GM19452 (cell line): Measurements from ENCODE around the gene MEGF8.

ENCODE experiments used
- ATAC-seq: cut with Tn5 transposase; IDR thresholded peaks from one replicate; pipeline ENCODE4 v1.9.1; 2021; ENCODE audit not compliant: unreplicated experiment

The MEGF8 gene

DNA sequence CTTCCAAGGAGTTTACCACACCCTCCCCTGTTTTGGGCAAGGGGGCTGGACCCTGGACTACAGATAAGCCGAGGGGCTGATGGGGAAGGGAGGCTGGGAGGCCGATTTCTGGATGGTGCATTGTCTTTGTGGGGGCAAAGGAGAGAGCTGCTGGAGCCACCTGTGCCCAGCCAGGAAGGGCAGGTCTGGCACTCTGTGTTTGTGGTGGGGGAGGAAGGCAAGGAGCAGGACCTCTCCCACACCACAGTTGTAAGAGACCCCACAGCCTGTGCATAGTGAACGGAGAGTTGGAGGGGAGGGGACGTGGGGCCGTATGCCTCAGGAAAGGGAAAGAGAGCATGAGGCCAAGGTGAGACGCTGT is 39.5 kb upstream of the MEGF8 start:
- no peak for ATAC-seq

DNA sequence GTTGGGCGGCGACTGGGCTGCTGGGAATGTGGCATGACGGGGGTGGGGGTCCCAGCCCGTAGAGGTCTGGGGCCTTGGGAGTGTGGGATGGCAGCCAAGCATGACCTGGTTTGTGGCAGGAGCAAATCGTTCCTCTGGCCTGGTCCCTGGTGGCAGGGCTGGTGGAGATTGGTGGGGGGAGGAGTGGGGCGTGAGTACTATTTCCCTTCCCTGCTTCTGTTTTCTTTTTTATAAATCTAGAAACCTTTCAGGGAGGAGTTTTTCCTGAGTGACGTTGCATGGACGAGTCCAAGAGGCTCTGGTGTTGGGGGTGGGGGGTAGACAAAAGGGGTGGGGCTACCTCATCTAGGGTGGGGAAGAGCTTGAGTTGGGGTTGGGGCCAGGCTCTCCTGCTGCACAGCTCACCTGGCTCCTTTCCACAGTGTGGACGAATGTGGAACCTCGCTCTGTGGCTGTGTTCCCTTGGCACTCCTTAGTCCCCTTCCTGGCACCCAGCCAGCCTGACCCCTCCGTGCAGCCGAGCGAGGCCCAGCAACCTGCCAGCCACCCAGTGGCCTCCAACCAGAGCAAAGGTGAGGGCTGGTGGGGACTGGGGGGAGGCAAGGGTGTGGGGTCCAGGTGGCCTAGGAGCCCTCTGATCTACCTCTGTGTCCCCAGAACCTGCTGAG is 39.0 kb upstream of the MEGF8 start:
- ATAC-seq = no peak

DNA sequence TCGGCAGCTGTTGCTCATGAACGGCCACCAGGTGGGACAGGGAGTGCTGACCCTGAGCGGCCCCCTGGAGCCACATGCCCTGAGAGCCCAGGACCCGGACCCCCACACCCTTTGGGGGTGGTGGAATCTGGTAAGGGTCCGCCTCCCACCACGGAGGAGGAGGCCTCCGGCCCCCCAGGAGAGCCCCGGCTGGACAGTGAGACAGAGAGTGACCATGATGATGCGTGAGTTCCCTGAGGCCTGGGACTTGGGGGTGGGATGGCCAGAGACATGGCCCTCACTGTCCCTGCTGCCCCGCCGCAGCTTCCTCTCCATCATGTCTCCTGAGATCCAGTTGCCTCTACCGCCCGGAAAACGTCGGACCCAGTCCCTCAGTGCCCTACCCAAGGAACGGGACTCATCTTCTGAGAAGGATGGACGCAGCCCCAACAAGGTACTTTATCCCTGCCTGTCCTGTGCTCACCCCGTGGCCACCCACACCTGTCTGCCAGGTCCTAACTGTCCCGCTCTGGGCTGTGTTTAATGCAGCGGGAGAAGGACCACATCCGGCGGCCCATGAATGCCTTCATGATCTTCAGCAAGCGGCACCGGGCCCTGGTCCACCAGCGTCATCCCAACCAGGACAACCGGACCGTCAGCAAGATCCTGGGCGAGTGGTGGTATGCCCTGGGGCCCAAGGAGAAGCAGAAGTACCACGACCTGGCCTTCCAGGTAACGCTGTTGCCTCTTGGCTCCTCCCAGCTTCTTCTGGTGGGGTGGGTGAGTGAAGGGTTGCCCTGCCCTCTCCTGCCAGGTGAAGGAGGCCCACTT is 38.2 kb upstream of the MEGF8 start:
- no peak for ATAC-seq

- ATAC-seq = no peak
Measured at GRCh38 chr19:42287827-42288107, 37.7 kb upstream of the MEGF8 start.

GRCh38 chr19:42288387-42288786 is 37.0 kb upstream of the MEGF8 start:
- ATAC-seq = no peak

DNA sequence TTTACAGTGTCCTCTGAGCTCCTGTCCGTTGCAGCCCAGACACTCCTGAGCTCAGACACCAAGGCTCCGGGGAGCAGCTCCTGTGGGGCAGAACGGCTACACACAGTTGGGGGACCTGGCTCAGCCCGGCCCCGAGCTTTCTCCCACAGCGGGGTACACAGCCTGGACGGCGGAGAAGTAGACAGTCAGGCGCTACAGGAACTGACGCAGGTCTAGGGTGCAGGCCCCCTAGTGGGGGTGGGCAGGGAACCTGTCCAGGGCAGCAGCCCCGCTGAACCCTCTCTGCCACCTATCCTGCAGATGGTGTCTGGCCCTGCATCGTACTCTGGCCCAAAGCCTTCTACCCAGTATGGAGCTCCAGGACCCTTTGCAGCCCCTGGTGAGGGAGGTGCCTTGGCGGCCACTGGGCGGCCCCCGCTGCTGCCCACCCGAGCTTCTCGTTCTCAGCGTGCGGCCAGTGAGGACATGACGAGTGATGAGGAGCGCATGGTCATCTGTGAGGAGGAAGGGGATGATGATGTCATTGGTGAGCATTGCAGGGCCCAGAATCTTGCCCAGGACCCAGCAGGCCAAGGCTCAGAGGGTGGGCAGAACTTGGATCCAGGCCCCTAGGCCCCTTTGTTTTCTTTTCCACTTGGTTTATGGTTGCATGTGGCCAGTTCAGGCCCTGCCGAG is 36.4 kb upstream of the MEGF8 start:
- ATAC-seq = no peak

DNA sequence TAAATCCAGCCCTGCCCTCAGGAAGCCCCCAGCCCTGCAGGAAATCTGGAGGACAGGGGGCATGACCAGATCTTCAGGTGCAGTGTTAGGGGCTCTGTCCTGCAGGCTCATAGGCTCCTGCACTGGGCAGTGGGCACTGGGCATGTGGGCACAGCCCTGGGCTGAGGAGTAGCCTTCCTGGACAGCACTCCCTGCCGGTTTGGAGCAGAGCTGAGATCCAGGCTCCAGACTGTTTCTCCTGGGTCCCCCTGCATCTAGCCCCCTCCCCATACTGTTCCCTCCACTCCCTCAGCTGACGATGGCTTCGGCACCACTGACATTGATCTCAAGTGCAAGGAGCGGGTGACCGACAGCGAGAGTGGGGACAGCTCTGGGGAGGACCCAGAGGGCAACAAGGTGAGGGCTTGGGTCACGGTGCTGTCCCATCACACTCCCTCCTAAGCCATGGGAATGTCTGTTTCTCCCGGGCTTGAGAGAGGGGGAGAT is 35.8 kb upstream of the MEGF8 start:
- no peak for ATAC-seq

- ATAC-seq = no peak
Measured at GRCh38 chr19:42290136-42290522, 35.3 kb upstream of the MEGF8 start.

DNA sequence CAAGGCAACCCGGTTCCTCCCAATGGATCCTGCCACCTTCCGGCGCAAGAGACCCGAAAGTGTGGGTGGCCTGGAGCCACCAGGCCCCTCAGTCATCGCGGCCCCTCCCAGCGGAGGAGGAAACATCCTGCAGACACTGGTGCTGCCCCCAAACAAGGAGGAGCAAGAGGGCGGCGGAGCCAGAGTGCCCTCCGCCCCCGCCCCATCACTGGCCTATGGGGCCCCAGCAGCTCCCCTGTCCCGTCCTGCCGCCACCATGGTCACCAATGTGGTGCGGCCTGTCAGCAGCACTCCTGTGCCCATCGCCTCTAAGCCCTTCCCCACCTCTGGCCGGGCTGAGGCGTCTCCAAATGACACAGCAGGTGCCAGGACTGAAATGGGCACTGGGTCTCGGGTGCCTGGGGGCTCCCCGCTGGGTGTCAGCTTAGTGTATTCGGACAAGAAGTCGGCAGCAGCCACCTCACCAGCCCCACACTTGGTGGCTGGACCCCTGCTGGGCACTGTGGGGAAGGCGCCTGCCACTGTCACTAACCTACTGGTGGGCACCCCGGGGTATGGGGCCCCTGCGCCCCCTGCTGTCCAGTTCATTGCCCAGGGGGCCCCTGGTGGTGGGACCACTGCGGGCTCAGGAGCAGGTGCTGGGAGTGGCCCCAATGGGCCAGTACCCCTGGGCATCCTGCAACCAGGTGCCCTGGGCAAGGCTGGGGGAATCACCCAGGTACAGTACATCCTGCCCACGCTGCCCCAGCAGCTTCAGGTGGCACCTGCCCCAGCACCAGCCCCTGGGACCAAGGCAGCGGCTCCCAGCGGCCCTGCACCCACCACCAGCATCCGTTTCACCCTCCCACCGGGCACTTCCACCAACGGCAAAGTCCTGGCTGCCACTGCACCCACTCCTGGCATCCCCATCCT is 34.7 kb upstream of the MEGF8 start:
- no peak for ATAC-seq

GRCh38 chr19:42291435-42291810 is 34.0 kb upstream of the MEGF8 start:
- ATAC-seq = no peak

GRCh38 chr19:42292042-42292960 is 33.1 kb upstream of the MEGF8 start:
- ATAC-seq = no peak

DNA sequence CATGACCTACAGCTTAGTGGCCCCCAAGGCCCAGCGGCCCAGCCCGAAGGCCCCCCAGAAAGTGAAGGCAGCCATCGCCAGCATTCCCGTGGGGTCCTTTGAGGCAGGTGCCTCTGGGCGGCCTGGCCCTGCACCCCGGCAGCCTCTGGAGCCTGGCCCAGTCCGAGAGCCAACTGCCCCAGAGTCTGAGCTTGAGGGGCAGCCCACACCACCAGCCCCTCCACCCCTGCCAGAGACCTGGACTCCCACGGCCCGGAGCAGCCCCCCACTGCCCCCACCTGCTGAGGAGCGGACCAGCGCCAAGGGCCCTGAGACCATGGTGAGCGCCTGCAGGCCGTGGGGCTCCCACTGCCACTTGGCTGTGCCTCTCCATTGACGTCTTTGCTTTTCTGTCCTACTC is 32.5 kb upstream of the MEGF8 start:
- ATAC-seq = no peak

DNA sequence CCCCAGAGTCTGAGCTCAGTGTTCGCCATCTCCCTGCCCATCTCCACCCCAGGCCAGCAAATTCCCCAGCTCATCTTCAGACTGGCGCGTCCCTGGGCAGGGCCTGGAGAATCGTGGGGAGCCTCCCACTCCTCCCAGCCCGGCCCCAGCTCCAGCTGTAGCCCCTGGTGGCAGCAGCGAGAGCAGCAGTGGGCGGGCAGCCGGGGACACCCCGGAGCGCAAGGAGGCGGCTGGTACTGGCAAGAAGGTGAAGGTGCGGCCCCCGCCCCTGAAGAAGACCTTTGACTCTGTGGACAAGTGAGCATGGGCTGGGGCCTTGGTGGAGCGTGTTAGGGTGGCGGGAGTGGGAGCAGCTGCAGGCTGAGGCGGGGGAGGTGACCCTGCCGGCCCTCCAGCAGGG is 31.9 kb upstream of the MEGF8 start:
- no peak for ATAC-seq

DNA sequence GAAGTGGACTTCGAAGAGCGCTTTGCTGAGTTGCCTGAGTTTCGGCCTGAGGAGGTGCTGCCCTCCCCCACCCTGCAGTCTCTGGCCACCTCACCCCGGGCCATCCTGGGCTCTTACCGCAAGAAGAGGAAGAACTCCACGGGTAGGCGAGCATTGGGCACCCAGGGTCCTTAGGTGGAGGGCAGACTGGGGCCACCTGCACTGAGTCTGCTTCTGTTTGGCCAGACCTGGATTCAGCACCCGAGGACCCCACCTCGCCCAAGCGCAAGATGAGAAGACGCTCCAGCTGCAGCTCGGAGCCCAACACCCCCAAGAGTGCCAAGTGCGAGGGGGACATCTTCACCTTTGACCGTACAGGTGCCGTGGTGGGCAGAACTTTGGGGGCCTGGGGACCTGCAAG is 31.5 kb upstream of the MEGF8 start:
- ATAC-seq = no peak

GRCh38 chr19:42294471-42295137 is 30.8 kb upstream of the MEGF8 start:
- no peak for ATAC-seq

DNA sequence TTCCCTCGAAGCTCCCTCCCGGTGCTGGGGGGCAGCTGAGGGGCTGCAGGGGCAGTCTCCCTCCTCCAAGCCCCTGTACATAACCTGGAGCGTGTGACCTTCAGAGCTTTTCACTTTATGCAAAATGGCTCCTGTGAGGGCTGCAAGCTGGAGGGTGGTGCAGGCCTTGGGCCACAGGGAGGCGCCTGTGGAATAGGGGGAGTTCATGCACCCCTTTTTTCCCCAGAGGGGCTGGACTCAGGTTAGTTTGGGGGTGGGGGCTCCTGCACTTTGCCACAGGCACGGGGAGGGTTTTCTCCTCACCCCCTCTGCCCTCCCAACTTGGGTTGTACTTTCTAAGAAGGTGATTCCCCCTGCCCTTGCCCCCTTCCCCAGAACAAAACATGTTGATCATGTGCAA is 30.1 kb upstream of the MEGF8 start:
- no peak for ATAC-seq

DNA sequence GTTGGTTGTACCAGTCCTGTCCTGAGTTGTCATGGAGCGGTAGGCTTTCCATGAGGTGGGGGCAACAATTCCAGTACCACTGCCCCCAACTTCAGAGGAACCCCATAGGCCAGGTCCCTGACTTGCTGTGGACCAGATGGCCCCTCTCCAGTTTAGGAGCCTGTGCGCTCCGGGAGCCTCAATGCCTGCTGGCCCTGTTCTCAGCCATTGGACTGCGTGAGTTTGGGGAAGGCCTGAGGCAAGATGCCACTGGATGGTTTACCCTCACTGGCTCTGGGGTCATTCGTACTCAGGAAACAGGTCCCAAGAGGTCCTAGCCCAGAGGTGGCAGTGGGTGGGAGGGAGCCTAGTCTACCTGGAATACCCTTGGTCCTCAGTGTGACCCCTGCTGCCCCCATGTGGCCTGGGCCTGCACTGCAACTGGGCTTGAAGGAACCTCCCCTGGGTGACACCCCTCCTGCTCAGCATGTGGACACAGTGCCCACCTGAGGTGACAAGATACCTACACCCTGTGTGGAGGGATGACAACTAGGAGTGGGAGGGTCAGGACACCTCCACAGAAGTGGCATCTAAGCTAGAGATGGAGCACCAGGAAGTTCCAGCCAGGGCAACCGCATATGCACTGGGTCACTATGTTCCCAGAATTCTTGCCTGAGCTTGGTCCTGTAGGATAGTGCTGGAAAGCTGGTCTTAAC is 29.5 kb upstream of the MEGF8 start:
- no peak for ATAC-seq

DNA sequence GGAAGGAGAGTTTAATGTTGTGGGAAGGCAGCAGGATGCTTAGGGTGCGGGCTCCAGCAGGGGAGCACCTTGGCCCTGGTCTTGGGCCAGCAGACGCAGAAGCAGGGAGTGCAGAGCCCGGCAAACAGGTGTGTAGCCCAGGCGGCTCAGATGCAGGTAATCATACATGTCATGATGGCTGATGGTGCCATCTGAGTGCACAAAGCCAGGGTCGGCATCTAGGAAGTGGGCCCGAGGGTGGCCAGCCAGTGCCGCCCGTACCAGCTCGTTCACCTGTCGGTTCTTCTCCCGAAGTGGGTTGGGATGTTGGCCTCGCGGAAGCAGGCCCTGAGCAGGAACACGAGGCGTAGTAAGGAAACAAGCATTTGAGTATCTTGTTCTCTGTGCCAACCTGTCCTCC is 28.4 kb upstream of the MEGF8 start:
- no peak for ATAC-seq

GRCh38 chr19:42301646-42302203 is 23.7 kb upstream of the MEGF8 start, which contains the start of gene PRR19:
Gene PRR19, plus strand, starts transcription at chr19:42302132. Its CDS starts 7,453 bp downstream, at chr19:42309585.
- ATAC-seq = peak; percentile 10
